LNCaP clone FGC (cell line): ENCODE results near the gene OR2H1.
"Not testable (repeated sequence)": the region's sequence is repeated elsewhere in the genome, so short reads cannot be mapped to it uniquely, and the experiment has no call there.

Source experiments
- DNase-seq: peaks from one replicate; pipeline ENCODE4 v3.0.0-alpha.2; 2011; ENCODE audit warnings: low read depth
- H3K4me3 ChIP-seq: 2 replicates; pipeline ENCODE4 v1.5.1; 2011; ENCODE audit warnings: mild to moderate bottlenecking, low read depth, low read length, control low read depth
- TF ChIP-seq, protein P1 (sequence below): IDR thresholded peaks from 2 replicates; pipeline ENCODE4 v1.5.1; 2012; ENCODE audit warnings: mild to moderate bottlenecking; ENCODE audit not compliant: control insufficient read depth, insufficient read depth; ENCODE audit errors: extremely low read depth

Gene OR2H1

DNA sequence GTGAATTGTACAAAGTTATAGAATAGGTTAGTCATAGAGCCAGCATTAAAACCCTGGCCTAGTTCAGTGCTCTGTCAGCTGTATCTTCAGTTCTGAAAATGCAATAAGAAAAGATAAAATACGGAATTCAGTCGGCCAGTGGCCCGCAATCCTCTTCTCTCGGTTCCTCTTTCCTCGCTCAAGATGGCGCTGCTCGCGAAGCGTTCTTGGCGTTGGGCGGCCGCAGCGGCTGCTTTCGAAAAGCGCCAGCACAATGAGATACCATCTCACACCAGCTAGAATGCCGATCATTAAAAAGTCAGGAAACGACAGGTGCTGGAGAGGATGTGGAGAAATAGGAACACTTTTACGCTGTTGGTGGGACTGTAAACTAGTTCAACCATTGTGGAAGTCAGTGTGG, 20.2 kb upstream of the OR2H1 start:
- DNase-seq = peak; percentile 8
- TF ChIP-seq, protein P1, sequence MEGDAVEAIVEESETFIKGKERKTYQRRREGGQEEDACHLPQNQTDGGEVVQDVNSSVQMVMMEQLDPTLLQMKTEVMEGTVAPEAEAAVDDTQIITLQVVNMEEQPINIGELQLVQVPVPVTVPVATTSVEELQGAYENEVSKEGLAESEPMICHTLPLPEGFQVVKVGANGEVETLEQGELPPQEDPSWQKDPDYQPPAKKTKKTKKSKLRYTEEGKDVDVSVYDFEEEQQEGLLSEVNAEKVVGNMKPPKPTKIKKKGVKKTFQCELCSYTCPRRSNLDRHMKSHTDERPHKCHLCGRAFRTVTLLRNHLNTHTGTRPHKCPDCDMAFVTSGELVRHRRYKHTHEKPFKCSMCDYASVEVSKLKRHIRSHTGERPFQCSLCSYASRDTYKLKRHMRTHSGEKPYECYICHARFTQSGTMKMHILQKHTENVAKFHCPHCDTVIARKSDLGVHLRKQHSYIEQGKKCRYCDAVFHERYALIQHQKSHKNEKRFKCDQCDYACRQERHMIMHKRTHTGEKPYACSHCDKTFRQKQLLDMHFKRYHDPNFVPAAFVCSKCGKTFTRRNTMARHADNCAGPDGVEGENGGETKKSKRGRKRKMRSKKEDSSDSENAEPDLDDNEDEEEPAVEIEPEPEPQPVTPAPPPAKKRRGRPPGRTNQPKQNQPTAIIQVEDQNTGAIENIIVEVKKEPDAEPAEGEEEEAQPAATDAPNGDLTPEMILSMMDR = peak; percentile 53
- H3K4me3 ChIP-seq = not testable (repeated sequence)

DNA sequence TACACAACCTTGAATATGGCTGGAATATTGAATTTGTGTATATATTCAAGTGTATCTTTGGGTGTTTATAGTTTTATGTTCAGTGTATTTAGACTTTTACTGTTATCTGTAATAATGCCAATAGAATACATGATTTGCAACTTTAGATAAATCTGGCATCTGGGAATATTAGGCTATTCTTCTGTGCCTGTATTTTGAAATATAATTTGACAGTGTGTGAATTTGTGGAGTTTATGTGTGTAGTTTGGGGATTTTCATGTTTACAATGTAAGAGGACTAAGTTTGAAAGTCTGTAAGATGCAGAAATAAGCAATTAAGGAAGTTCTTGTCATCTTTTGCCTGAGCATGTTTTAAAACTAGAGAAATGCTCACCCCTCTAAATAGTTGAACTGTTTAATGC, 17.9 kb upstream of the OR2H1 start, which contains the start of gene OR10C1:
TSS of gene OR10C1 (plus strand) at position 301 of the 400 bp plus-strand sequence. CDS start 710 bp downstream, outside the sequence.
- DNase-seq = no peak
- TF ChIP-seq, protein P1 = no peak
- no peak within 1 kb of the TSS for H3K4me3 ChIP-seq

DNA sequence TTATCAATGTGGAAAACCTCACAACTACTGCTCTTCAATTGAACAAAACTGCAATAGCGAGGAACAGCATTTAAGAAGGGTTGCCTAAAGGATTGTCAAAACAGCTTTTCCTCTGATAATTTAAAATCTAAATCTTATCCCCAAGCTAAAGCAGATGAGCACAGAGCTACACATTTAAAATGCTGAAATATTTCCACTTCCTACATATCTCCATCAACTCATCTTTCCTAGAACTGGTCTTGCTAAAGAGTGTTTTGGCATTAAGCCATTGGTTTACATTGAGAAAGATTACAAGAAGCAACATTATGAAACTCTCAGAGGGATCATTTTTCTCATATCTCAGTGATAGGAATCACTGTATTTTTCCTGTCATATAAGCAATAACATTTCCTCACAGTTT, 14.2 kb upstream of the OR2H1 start:
- DNase-seq = no peak
- H3K4me3 ChIP-seq = no peak overlapping the region
- TF ChIP-seq, protein P1 = no peak

DNA sequence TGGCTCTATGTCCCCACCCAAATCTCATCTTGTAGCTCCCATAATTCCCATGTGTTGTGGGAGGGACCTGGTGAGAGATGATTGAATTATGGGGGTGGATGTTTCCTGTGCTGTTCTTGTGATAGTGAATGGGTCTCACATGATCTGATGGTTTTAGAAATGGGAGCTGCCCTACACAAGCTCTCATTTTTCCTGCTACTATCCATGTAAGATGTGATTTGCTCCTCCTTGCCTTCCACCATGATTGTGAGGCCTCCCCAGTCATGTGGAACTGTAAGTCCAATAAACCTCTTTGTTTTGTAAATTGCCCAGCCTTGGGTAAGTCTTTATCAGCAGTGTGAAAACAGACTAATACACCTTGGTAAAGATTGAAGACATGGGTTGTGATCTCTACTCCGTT, 12.9 kb upstream of the OR2H1 start:
- not testable (repeated sequence) for H3K4me3 ChIP-seq, DNase-seq

DNA sequence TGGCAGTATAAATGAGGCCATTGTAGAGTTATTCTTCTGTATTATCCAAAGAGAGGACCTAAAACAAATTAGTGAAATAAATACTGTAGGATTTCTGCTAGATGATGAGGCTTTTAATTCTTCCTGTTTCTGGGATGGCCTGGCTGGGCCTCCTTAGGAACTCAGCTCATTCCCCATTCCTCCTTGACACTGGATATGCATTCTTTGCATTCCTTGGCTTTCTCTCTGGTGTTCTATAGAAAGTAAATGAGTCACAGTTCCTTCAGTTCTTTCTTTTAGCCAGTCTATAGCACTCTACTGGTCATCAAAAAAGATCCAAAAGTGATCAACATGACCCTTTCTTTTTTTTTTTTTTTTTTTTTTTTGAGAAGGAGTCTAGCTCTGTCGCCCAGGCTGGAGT, 9.3 kb upstream of the OR2H1 start:
- TF ChIP-seq, protein P1 = no peak
- no peak for DNase-seq
- no peak overlapping the region for H3K4me3 ChIP-seq

DNA sequence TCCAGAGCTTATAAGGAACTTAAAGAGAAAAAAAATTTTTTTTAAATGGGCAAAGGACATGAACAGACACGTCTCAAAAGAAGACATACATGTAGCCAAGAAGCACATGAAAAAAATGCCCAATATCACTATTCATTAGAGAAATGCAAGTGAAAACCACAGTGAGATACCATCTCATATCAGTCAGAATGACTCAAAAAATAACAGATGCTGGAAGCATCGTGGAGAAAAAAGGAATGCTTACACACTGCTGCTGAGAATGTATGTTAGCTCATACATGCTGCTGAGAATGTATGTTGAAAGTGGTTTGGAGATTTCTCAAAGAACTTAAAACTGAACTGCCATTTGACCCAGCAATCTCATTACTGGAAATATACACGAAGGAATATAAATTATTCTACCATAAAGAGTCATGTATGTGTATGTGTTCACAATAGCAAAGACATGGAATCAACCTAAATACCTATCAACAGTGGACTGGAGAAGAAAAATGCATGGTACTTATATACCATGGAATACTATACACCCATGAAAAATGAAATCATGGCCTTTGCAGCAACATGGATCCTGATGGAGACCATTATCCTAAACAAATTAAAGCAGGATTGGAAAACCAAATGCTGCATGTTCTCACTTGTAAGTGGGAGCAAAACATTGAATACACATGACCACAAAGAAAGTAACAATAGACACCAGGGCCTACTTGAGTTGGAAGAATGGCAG, 5.3 kb upstream of the OR2H1 start:
- no peak for DNase-seq
- no peak overlapping the region for H3K4me3 ChIP-seq
- TF ChIP-seq, protein P1 = no peak

DNA sequence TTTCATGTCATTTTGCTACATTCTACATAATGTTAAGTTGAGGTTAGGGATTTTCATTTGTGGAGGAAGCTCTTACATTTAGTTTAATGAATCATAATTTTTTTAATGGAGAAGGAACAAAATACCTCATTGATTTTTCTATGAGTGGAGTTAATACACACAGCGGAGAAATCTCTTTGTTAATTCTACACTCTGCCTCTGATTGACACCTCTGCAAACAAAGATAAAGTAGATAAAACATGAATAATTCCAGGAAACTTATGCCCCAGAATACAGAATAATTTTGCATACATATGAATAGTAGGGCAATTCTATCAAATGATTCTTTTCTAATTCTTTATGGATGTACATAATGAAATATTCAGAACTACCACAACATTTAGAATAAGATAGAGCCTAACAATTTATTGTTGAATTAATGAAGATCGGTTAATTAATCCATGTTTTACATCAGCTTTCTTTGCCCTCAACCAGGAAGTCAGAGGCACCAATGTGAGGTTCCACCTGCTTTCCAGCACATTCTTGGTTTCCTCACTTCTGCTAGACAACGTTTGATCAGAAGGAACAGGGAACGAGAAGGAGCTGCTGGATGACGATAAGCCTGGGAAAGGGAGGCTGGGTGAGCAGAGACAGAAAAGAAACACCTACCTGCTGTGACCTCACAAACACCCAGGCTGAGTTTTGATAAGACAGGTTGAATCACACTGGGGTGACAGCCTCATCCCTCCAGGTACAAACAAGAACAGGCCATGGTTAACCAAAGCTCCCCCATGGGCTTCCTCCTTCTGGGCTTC, 4.3 kb downstream of the OR2H1 start:
- TF ChIP-seq, protein P1 = no peak
- DNase-seq = no peak
- H3K4me3 ChIP-seq = no peak overlapping the region
